Epithelial cell of esophagus (primary cell): ENCODE measurements around the gene CALHM6.
A peak's percentile ranks its signal among the peaks of the same experiment; 100 is the strongest.

ENCODE experiments used
- DNase-seq: peaks from one replicate; pipeline ENCODE4 v3.0.0; 2010; ENCODE audit warnings: low read depth
- H3K4me3 ChIP-seq: 2 replicates; pipeline ENCODE4 v1.5.1; 2011; ENCODE audit warnings: mild to moderate bottlenecking, low read length, control low read depth
- TF ChIP-seq, protein P1 (sequence below): IDR thresholded peaks from 2 replicates; pipeline ENCODE4 v1.5.1; 2011; ENCODE audit warnings: low read depth, mild to moderate bottlenecking, low read length, control low read depth, inconsistent platforms; ENCODE audit not compliant: insufficient read depth; ENCODE audit errors: missing control alignments

The CALHM6 gene

DNA sequence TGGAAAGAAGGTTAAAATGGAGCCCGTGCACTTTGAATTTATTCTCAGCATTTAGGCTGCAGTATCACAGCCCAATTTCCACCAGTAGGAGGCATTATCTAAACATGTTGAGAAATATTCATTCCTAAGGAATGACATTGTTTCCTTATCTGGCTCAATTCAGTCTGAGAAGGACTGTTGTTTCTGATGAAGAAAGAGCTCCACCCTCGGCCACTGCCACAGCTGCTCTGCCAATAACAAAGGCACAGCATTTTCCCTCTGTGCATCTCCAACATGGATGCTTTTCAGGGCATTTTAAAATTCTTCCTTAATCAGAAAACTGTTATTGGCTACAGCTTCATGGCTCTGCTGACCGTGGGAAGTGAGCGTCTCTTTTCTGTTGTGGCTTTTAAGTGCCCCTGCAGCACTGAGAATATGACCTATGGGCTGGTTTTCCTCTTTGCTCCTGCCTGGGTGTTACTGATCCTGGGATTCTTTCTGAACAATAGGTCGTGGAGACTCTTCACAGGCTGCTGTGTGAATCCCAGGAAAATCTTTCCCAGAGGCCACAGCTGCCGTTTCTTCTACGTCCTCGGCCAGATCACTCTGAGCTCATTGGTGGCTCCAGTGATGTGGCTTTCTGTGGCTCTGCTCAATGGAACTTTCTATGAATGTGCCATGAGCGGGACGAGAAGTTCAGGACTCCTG lies 50.4 kb downstream of the CALHM6 start, which contains the start of gene CALHM5:
TSS of gene CALHM5 (plus strand) at position 216 of the 687 bp plus-strand sequence. CDS start at position 274, 58 bp downstream.
- DNase-seq, result peak; percentile 85
- no peak within 1 kb of the TSS for H3K4me3 ChIP-seq
- TF ChIP-seq, protein P1, sequence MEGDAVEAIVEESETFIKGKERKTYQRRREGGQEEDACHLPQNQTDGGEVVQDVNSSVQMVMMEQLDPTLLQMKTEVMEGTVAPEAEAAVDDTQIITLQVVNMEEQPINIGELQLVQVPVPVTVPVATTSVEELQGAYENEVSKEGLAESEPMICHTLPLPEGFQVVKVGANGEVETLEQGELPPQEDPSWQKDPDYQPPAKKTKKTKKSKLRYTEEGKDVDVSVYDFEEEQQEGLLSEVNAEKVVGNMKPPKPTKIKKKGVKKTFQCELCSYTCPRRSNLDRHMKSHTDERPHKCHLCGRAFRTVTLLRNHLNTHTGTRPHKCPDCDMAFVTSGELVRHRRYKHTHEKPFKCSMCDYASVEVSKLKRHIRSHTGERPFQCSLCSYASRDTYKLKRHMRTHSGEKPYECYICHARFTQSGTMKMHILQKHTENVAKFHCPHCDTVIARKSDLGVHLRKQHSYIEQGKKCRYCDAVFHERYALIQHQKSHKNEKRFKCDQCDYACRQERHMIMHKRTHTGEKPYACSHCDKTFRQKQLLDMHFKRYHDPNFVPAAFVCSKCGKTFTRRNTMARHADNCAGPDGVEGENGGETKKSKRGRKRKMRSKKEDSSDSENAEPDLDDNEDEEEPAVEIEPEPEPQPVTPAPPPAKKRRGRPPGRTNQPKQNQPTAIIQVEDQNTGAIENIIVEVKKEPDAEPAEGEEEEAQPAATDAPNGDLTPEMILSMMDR, result peak; percentile 69

DNA sequence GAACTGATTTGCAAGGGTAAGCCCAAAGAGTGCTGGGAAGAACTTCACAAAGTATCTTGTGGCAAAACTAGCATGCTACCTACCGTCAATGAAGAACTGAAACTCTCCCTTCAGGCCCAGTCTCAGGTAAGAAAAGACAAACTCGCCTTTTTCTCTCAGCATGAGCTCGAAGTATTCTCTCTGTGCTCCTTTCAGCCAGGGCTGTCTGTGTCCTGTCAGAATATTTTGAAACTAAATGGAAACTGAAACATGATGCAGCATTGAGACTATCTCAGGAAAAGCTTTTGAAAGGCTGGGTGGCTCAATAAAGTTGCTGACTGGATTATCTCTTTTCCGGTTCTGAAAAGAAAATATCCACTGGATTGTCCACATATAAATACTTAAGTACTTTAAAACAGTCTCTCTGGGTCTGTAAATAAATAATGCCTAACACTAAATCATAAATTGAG lies 51.0 kb downstream of the CALHM6 start:
- no peak overlapping the region for H3K4me3 ChIP-seq
- TF ChIP-seq, protein P1, result no peak
- DNase-seq, result no peak

DNA sequence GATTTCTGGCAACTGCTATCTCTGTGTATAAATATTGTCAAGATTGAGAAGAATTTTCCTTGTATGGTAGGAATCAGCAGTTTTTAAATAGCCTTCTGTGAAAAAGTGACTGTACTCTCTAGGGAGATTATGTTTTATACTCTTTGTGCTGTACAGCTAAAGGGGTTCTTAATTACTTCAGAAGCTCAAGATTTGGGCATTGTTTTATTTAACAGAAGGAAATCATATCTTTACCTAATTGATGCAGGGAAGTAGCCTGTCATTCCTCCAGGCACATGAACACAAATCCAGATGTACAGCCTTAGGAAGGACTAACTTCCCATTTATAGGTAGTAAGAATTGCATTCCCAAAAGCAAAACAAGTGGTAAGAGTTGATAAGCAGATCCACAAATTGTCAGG lies 51.6 kb downstream of the CALHM6 start:
- DNase-seq, result no peak
- no peak overlapping the region for H3K4me3 ChIP-seq
- TF ChIP-seq, protein P1, result no peak
